Measurements from ENCODE around the gene S100A2. TPM values are rescaled to one million over a fixed set of nuclear protein-coding genes. Genes with fewer than 3 reads are reported as not detected.

Gene S100A2
- total RNA-seq, 2 donors from 2014 or later, result 10.1 to 10.7 TPM

DNA sequence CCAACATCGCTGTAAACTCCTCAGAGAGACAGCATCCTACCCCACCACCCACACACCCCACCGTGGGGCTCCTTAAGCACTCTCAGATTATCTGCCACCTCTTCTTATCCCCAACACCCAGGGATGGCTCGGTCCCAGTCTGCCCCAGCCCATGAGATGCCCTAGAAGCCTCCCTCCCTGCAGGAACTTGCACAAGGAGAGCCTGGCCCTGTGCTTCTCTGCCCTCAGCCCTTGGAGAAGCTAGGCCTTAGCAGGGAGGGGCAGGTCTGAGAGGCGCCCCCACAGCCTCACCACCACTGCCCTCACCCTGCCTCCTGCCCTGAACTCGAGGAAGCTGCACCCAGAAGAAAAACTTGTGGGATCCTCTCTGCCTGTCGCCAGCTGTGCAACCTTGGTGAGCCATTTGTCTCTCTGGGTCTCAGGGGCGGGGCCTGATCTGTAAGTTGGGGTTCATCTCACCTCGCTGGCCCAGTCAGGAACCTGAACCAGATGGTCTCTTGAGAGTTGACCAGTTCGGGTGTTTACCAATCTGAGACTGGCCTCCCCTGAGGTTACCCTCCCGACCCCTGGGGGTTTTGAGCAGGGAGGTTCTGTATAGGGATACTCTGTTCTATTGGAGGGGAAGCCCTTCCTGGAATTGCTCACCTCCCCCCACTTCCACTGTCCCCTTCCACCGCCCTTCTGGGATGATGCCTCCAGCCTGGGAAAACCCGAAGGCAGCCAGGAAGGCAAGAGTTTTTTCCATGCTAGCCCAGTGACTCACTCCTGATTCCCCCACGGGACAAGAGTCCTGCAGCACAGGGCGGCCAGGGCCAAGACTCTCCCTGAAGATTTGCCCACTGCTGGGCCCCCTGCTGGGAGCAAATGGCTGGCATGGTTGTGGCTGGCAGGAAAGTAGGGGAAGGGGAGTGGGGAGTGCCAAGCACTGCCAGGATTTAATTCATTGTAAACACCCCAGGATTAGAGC, 16.6 kb downstream of the S100A2 start, which contains the start of gene S100A3:
Gene S100A3, minus strand, starts transcription at position 537 of the 967 bp plus-strand sequence. CDS start 773 bp downstream, outside the sequence.
- Mint-ChIP-seq H3K9me3 (no peaks in the 10 kb centered on the region), H3K27me3 (no peaks in the 10 kb centered on the region), H3K27ac (peak within 1 kb of the TSS; percentile 66), H3K36me3 (ENCODE audit: low read depth) (peaks cover 20% of the 10 kb centered on the region), H3K4me1 (peaks cover 18% of the 10 kb centered on the region), H3K4me3 (peak within 1 kb of the TSS; percentile 98)
- ATAC-seq (replicated peaks), result no peak

DNA sequence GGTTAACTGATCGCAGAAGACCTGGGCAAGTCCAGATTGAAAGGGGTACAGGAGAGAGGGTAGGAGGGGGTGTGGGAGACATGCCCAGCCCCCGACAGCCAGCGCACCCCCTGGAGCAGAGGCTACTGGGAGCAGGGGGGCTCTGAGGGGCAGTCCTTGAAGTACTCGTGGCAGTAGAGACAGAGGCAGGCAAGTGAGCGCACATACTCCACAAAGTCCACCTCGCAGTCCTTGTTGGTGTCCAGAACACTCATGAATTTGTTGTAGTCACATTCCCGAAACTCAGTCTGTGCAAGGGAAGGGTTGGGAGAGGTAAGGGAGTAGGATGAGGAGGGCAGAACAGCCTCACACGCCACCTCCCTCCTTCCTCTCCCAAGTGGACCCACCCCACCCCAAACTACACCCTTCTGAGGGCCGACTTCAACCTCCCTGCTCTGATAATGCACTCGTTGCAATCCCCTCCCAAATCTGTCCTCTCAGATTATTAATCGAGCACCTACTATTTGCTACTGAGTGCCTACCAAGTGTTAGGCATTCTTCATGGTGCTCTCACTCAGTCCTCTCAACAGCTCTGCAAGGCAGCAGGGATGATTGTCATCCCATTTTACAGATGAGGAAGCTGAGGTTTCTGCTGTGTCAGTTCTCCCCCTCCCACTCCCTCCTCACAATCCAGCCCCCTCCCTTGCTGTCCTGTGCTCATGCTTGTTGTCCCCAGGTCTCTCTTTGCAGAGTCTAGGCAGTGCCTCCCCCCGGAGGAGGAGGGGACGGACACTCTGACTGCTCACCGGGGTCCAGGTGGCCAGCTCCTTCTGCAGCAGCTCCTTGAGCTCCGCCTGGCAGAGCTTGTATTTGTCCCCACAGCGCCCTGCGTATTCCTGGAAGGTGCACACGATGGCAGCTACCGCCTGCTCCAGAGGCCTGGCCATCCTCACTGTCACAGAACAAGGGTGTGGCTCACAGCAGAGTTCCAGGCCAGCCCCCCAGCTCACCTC, 17.8 kb downstream of the S100A2 start:
- Mint-ChIP-seq H3K27ac (peak overlapping the region; percentile 66), H3K36me3 (ENCODE audit: low read depth) (peaks cover 32% of the 10 kb centered on the region), H3K4me3 (peak overlapping the region; percentile 98), H3K27me3 (no peaks in the 10 kb centered on the region), H3K4me1 (peaks cover 22% of the 10 kb centered on the region), H3K9me3 (no peaks in the 10 kb centered on the region)
- ATAC-seq (replicated peaks), result no peak

DNA sequence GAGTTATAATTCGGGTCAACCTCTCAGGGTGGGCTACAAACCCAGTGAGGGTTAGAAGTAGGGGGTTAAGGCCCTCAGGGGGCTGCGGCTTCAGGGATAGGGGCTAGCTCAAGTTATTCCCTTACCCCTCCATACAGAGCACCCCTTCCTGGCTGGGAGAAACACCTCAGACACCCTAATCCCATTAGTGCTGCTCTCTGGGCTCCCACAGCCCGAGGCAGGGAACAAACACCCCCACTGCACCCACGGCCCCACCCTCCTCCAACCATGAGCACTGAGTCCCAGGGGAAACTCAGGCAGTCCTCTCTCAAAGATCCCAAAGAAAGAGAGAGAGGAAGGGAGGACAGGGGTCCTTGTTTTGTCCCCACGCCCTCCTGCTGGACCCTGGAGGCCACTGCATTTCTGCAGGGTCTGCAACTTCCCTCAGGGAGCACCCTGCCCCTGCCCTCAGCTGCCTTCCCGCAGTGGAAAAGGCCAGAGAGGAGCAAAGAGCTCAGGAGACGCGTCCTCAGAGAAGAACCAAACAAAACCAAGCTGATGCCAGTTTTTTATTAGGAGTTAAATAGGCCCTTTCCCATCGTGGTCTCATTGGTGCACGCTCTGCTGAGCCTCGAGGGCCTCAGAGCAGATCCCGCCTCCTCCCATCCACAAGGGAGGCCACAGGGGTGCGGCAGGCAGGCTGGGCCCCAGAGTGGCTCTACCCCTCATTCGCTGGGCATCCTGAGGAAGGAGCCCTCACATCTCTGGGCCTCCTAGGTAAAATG, 18.7 kb downstream of the S100A2 start:
- H3K4me3 Mint-ChIP-seq, result peak overlapping the region; percentile 98
- no peaks in the 10 kb centered on the region for H3K27me3 Mint-ChIP-seq
- H3K27ac Mint-ChIP-seq, result peak overlapping the region; percentile 98
- peaks cover 41% of the 10 kb centered on the region for H3K36me3 Mint-ChIP-seq (ENCODE audit: low read depth)
- H3K9me3 Mint-ChIP-seq, result no peaks in the 10 kb centered on the region
- ATAC-seq (replicated peaks), result no peak
- peaks cover 31% of the 10 kb centered on the region for H3K4me1 Mint-ChIP-seq

DNA sequence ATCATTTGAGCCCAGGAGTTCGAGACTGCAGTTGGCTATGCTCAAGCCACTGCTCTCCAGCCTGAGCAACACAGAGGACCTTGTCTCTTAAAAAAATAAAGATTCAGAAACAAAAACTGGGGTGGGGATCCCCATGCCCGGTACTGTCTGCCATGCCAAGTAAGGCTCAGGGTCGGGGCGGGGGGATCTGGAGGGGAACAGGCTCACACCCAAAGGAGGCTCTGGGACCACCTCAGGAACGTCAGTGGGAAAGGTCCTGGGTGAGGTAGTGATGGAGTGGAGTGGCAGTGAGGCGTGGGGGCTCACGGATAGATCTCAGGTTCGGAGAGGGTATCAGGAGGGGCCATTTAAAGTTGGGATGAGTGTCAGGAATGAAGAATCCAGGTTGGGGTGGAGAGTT, 19.3 kb downstream of the S100A2 start:
- Mint-ChIP-seq H3K4me1 (peaks cover 37% of the 10 kb centered on the region), H3K27ac (peak overlapping the region; percentile 98), H3K36me3 (ENCODE audit: low read depth) (peaks cover 46% of the 10 kb centered on the region), H3K27me3 (no peaks in the 10 kb centered on the region), H3K9me3 (no peaks in the 10 kb centered on the region), H3K4me3 (peak overlapping the region; percentile 98)
- no peak for ATAC-seq (replicated peaks)

DNA sequence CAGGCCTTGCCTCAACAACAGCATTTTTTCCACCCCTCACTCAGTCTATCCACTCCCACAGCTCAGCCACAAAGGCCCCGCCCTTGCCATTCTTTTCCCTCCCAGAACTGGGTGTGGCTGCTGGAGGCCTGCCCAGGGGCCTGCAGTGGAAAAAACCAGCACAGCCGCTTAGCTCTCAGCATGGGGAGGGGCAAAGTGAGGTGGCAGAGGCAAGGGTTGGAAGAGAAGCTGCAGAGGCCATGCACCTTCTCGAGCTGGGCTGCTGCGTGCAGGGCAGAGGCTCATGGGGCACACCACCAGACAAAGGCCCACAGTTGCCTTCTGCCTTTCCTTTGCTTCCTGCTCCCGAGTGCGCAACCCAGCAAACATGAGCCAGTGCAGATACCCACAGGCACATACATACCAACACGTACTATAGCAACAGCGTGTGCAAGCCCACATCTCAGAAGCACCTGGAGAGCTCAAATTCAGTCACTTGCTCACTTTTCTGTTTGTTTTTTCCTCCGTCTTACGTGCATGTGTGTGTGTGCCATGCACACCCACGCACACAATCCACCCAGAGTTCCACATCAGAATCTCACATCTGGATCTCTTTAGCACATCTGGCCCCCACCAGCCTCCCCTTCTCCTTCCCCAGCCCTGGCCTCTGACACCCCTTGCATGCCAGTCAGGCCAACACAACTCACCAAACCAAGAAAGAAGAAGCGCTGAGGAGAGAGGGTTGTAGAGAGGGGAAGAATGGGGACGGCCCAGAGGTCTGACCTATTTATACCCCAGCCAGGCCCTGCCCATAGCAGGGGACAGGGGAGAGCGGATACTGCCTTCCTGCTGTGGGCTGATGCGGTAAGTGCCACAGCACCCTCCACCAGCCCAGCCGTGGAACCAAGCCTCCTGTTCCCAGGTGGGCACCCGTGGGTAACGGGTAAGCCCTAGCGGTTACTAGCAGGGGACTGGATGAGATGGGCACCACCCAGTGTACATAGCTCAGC, 20.3 kb downstream of the S100A2 start, which contains the start of gene S100A4:
Gene S100A4, minus strand, starts transcription at position 740 of the 989 bp plus-strand sequence. CDS start 1,012 bp downstream, outside the sequence.
- no peaks in the 10 kb centered on the region for H3K9me3 Mint-ChIP-seq
- peak within 1 kb of the TSS; percentile 98 for H3K4me3 Mint-ChIP-seq
- peaks cover 51% of the 10 kb centered on the region for H3K36me3 Mint-ChIP-seq (ENCODE audit: low read depth)
- peaks cover 43% of the 10 kb centered on the region for H3K4me1 Mint-ChIP-seq
- no peaks in the 10 kb centered on the region for H3K27me3 Mint-ChIP-seq
- H3K27ac Mint-ChIP-seq, result peak within 1 kb of the TSS; percentile 98
- peak; percentile 86 for ATAC-seq (replicated peaks)

DNA sequence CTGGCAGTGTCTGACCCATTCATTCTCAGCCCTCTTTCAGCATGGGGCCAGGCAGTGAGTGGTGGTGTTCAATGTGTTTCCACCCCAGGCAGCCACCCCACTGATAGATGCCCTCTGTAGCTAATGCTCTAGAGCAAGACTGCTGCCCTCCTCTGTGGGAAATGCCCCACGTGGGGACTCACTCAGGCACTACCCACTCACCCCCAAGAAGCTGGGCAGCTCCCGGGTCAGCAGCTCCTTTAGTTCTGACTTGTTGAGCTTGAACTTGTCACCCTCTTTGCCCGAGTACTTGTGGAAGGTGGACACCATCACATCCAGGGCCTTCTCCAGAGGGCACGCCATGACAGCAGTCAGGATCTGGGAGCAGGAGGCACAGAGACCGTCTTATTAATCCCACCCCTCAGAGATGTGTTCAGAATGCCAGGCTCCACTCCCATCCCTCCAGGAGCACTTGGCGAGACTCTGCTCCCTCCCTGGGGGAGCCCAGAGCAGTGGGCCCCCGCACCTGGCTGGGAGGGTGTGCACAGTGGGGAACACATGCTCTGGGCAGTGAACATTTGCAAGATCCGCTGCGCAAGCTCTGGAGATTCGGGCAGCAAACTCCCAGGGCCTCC, 21.1 kb downstream of the S100A2 start:
- Mint-ChIP-seq H3K36me3 (ENCODE audit: low read depth) (peaks cover 51% of the 10 kb centered on the region), H3K27ac (peak overlapping the region; percentile 98), H3K4me3 (peak overlapping the region; percentile 98), H3K9me3 (no peaks in the 10 kb centered on the region), H3K27me3 (no peaks in the 10 kb centered on the region), H3K4me1 (peaks cover 51% of the 10 kb centered on the region)
- ATAC-seq (replicated peaks), result no peak

DNA sequence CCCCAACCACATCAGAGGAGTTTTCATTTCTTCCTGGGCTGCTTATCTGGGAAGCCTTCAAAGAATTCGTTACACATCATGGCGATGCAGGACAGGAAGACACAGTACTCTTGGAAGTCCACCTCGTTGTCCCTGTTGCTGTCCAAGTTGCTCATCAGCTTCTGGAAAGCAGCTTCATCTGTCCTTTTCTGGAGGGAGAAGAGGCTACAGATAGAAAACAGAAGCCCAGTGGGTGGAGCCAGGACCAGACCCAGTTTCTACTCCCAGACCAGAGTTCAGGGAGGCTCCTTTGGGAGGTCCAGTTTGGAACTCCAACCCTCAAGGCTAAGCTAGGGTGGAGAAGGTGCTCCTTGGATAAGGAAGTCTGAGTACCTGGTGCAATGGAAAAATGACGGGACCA, 21.9 kb downstream of the S100A2 start:
- peaks cover 51% of the 10 kb centered on the region for H3K36me3 Mint-ChIP-seq (ENCODE audit: low read depth)
- H3K27me3 Mint-ChIP-seq, result no peaks in the 10 kb centered on the region
- H3K4me1 Mint-ChIP-seq, result peaks cover 55% of the 10 kb centered on the region
- peak overlapping the region; percentile 98 for H3K4me3 Mint-ChIP-seq
- H3K27ac Mint-ChIP-seq, result peak overlapping the region; percentile 98
- no peaks in the 10 kb centered on the region for H3K9me3 Mint-ChIP-seq
- ATAC-seq (replicated peaks), result no peak

DNA sequence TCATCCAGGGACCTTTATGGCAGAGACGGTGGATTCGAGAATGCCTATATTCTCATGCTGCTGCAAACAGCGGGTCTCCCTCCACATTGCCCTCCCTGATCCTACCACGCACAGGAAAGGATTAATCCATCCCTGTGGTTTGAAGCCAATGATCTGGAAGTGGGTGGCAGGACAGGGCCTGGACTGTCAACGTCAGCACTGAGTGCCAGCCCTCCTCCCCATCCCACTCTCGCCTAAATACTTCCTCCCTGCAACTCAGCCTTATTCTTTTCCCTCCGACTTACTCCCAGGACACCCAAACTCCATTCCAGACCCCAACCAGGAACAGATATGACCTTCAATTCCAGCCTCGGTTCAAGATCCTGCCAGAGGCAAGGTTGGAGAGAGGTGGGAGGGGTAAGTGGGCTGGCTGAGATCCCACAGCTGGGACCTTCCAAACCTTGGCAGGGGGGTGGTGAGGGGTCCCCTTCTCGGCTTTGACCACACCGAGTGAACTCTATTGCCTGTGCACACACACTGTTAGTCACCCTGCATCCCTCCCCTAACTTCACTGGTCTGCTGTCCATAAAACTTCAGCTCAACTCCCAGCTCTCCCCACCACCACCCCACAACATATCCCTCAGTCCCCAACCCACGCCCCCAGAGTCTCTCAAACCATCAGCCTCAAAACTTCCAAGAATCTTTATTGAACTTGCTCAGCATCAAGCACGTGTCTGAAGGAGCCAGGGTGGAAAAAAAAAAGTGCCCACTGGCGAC, 22.5 kb downstream of the S100A2 start:
- Mint-ChIP-seq H3K27me3 (no peaks in the 10 kb centered on the region), H3K27ac (peak overlapping the region; percentile 98), H3K36me3 (ENCODE audit: low read depth) (peaks cover 51% of the 10 kb centered on the region), H3K9me3 (no peaks in the 10 kb centered on the region), H3K4me3 (peak overlapping the region; percentile 98), H3K4me1 (peaks cover 55% of the 10 kb centered on the region)
- no peak for ATAC-seq (replicated peaks)

DNA sequence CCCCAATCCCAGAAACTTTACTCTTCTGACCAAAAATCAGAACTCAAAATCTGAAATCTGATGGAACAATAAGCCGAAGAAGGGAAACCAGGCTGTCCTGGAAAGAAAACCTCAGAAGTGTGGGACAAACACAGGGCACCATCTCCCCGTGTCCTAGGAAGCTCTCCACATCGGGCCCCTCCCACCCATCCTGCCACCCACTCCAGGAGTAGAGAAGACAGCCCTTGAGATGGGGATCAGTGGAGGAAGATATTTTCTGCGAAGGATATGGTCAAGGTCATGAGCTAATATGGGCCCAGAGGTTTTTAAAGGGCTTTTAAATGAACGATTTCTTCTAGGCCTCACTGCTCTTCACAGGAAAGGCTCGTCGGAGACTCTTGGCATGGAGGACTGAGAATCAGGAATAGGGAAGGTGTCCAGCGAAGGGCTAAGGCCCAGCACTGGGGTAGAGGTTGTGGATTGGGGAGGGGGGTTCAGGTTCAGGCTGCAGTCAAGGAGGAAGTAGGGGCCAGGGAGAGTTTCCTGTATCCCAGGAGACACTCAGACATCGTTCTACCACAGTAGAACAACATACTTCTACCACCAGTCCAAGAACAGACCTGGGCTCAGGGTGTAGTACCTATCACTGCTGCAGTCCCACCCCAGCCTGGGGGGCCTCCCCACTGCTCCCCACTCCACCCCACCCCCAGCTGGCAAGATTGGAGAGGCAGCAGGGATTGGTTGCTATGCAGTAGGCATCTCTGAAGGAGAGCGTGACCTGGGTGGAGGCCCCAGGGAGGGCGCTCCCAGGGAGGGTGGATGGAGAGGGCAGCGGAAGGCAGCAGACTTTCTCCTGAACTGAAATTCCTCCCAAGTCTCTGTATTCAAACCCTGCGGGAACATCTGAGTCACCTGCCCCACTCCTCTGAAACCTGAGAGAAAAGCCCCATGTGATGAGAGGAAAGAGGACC, 23.7 kb downstream of the S100A2 start:
- no peak for ATAC-seq (replicated peaks)
- H3K4me3 Mint-ChIP-seq, result peak overlapping the region; percentile 98
- H3K27ac Mint-ChIP-seq, result peak overlapping the region; percentile 98
- H3K36me3 Mint-ChIP-seq (ENCODE audit: low read depth), result peaks cover 51% of the 10 kb centered on the region
- H3K4me1 Mint-ChIP-seq, result peaks cover 55% of the 10 kb centered on the region
- no peaks in the 10 kb centered on the region for H3K27me3 Mint-ChIP-seq
- no peaks in the 10 kb centered on the region for H3K9me3 Mint-ChIP-seq

DNA sequence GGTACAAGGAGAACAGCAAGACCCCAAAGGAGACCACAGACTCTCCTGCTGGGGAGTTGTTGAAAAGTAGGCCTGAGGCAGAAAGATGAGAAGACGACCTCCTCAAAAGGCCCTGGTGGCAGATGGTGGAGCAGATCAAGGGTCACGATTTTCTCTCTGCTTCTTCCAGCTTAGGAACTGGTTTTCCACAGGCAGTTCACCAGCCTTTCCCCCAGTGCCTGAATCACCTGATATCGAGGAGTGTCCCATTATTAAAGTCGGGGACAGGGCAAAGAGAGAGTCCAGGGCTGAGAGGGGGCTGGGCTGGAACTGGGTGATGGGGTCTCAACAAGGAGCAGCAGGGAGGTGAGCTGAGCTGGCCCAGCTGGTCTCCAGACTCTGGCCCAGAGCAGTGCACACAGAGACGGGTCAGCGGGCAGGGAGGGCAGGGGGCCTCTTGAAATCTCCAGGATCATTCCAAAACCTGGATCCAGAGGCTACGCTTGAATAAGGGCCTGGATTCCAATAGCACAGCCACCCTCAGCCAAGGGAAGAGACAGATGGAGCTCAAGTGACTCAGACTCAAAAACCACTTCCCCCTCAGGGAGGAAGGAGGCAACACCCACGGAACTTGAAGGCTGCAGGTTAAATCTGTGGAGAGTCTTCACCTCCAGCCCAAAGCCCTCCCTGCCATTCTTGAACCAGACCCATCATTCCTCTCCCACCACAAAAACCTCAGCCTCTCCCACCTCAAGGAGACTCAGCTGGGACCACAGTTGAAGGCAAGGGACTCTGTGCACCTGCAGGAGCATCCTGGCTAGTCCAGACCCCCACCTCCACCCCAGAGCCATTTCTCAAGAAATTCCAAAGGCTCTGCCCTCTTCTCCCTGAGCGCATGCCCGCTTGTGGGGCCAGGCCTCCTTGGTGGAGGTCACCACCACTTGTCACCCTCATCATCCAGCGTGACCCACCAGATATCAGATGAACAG, 25.0 kb downstream of the S100A2 start, which contains the start of gene S100A5:
Gene S100A5, minus strand, starts transcription at position 541 of the 968 bp plus-strand sequence. CDS start 743 bp downstream, outside the sequence.
- ATAC-seq (replicated peaks), result peak; percentile 15
- Mint-ChIP-seq H3K27ac (peak within 1 kb of the TSS; percentile 98), H3K36me3 (ENCODE audit: low read depth) (peaks cover 54% of the 10 kb centered on the region), H3K4me3 (peak within 1 kb of the TSS; percentile 98), H3K9me3 (no peaks in the 10 kb centered on the region), H3K27me3 (no peaks in the 10 kb centered on the region), H3K4me1 (peaks cover 55% of the 10 kb centered on the region)

All from activated T-helper 17 cell treated with anti-CD3 and anti-CD28 coated beads, Interleukin-2, amount 50 U/mL, for 72 hours (primary cell).